Stimulated activated CD4-positive, alpha-beta T cell treated with anti-CD3 and anti-CD28 coated beads, Interleukin-12 subunit alpha, Interleukin-12 subunit beta, amount 100 ng/mL, for 24 hours (primary cell): ENCODE results near the gene ANKRD61.
"Not testable (repeated sequence)": the region's sequence is repeated elsewhere in the genome, so short reads cannot be mapped to it uniquely, and the experiment has no call there.

Experiments
- DNase-seq, 2 experiments: peaks; one replicate each; pipeline ENCODE4 v3.0.0-alpha.2; 2020; ENCODE audit warnings: low read depth in 2 of 2

ANKRD61 gene

DNA sequence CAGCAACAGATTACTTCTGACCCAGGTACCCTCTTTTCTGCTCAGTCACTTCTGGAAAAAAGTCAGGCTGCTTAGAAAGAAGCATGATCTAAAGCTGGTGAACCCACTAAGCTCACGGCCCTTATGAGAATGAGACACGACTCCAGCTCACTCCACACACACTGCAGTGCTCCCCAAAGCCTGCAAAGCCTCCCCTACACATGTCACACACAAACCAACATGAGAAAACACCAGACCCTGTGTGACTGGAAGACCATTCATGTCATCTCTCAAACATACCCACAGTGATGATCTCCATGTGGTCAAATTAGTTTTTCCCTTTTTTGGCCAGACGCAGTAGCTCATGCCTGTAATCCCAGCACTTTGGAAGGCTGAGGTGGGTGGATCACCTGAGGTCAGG, 391 bp downstream of the ANKRD61 start:
- DNase-seq: no peak

DNA sequence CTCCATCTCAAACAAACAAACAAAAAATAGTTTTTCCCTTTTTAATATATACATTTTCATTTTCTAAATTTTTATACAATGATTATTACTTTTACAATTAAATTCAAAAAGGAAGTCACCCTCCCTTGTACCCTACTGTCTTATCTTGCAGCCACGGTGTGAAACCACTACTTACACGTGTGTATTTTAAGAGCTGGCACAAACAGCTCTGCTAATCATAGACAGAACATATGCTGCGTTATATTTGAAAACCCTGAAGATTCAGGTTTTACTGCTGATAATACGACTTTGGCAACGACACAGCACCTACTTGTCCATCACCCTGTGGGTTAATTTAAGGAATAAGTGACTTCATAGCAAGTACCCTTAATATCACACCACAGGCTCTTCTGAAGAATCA, 991 bp downstream of the ANKRD61 start:
- DNase-seq: no peak

DNA sequence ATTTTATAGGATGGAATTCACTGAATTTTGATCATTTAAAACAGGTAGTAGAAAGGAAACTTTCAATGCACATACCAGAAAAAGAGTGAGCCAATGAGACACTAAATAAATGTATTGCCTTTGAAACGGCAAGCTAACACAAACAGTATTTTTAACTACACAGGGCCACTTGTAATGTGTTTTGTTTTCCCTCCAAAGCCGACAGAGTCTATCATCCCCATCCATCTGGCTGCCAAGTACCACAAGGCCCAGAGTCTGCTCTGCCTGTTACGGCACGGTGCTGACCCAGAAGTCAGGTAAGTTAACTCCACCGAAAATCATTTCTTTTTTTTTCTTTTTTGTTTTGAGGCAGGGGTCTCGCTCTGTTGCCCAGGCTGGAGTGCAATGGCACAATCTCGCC, 1.5 kb downstream of the ANKRD61 start:
- DNase-seq: no peak

DNA sequence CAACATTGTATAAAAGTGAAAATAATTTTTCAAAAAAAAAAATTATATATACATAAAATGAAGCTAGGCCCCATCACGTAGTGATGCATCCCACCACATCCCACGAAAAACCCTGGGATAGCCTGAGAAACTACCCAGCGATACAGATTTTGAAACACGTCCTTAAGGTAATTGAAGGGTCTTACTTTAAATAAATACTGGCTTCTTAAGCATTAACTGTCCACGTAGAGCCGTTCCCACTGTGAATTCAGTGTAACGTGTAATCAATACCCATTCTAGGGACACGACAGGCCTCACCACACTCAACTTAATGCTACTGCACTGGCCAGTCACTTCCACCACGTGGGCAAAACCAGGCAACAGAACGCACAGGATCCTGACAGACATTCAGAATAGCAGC, 4.0 kb downstream of the ANKRD61 start:
- no peak for DNase-seq

GRCh38 chr7:6035686-6036085, 4.5 kb downstream of the ANKRD61 start:
- no peak for DNase-seq

DNA sequence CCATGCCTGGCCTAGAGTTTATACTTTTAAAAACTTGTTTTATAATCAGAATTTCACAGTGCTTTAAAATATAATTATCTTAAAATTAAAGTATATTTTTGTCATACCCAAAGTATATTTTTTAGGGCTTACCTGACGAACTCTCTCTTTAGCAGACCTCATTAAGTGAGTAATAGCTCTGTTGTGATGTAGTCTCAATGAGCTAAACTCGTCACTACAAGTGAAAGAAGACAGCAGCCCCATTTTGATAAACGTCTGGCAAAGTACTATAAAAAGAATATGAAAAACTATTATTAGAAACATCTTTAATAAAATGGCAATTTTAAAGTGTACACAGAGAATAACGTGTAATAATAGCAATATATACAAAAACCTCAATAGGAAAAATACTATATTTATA, 18.6 kb downstream of the ANKRD61 start:
- no peak for DNase-seq

DNA sequence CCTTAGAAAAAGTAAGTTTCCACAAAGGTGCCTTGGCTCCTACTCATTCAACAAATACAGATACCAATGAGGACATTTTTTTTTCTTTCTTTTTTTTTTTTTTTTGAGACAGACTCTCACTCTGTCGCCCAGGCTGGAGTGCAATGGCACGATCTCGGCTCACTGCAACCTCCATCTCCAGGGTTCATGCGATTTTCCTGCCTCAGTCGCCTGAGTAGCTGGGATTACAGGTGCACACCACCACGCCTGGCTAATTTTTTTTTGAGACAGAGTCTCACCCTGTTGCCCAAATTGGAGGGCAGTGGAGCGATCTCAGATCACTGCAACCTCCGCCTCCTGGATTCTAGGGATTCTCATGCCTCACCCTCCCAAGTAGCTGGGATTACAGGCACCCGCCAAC, 20.0 kb downstream of the ANKRD61 start:
- not testable (repeated sequence) for DNase-seq

- no peak for DNase-seq
These were observed 25.4 kb downstream of the ANKRD61 start for GRCh38 chr7:6056616-6057015.

DNA sequence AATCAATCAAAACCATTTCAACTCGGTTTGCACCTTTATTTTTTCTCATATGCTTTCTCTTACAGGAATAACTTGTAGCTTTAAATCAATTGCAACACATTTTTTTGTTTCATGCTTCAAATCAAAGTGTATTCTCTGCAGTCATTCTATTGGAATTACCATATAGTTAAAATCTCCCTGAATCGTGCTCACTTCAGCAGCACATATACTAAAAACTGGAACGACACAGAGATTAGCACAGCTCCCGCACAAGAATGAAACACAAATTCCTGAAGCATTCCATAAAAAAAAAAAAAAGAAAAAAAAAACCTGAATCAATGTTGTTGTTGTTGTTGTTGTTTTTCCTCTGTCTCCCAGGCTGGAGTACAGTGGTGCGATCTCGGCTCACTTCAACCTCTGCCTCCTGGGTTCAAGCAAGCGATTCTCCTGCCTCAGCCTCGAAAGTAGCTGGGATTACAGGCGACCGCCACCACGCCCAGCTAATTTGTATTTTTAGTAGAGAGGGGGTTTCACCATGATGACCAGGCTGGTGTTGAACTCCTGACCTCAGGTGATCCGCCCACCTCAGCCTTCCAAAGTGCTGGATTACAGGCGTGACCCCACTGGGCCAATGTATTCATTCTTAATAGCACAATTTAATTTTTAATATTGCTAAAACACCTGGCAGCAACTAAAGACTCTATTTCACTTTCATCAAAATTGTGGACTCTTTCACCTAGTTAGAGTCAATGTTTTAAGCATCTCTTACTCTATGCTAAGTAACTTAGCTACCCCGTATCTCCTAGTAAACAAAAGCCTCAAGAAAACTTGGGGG, 26.3 kb downstream of the ANKRD61 start:
- no peak for DNase-seq

DNA sequence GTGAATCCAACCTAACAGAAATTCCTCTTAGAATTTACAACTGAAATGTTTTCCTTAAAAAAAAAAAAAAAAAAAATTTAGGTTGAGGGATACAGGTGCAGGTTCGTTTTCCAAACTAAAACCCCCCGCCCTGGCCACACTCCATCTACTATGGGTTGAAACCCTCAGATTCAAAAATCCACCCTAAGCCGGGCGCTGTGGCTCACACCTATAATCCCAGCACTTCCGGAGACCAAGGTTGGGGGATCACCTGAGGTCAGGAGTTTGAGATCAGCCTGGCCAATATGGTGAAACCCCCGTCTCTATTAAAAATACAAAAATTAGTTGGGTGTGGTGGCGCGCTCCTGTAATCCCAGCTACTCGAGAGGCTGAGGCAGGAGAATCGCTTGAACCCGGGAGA, 28.8 kb downstream of the ANKRD61 start:
- not testable (repeated sequence) for DNase-seq

- DNase-seq: no peak
These were observed 40.2 kb downstream of the ANKRD61 start for GRCh38 chr7:6071406-6071805.

- DNase-seq: no peak
These were observed 43.6 kb downstream of the ANKRD61 start for GRCh38 chr7:6074612-6075380.

- DNase-seq: no peak
These were observed 47.4 kb downstream of the ANKRD61 start for GRCh38 chr7:6078548-6078947.

- DNase-seq: not testable (repeated sequence)
These were observed 51.9 kb downstream of the ANKRD61 start for GRCh38 chr7:6083047-6083446.
